HEK293 (cell line): Measurements from ENCODE around the gene SH2B3.

ENCODE experiments used
- CTCF ChIA-PET: fragments of 350-600 bp; formaldehyde crosslinking; extraction: SDS; loops from one replicate; lab custom pipeline; 2021; ENCODE audit warnings: antibody characterized with exemption; lab: Yijun Ruan, JAX
- POLR2A ChIA-PET: fragments of 300-600 bp; formaldehyde crosslinking; extraction: SDS; loops from one replicate; lab custom pipeline; 2020; ENCODE audit warnings: antibody characterized with exemption, inconsistent platforms; lab: Yijun Ruan, JAX
- H3K27ac ChIP-seq: fragments of 200-500 bp; sonication (Bioruptor generic); 2 replicates; pipeline ENCODE4 v1.5.1; 2014; ENCODE audit warnings: low read depth, low read length, control low read depth, inconsistent platforms; ENCODE audit errors: extremely low read depth
- H3K36me3 ChIP-seq, 2 experiments: fragments of 200-500 bp in 1 of 2; sonication (Bioruptor generic) in 1 of 2; 1 replicate in 1 of 2; 2 replicates in 1 of 2; pipeline ENCODE4 v1.5.1; 2014 to 2017; ENCODE audit warnings: inconsistent platforms in 2 of 2, low read length in 2 of 2; ENCODE audit not compliant: control insufficient read depth in 2 of 2, insufficient read depth in 1 of 2
- H3K4me1 ChIP-seq: fragments of 200-500 bp; sonication (Bioruptor generic); 2 replicates; pipeline ENCODE4 v1.5.1; 2014; ENCODE audit warnings: mild to moderate bottlenecking, low read length, inconsistent platforms; ENCODE audit not compliant: control insufficient read depth, insufficient read depth
- H3K4me3 ChIP-seq: 2 replicates; pipeline ENCODE4 v1.5.1; 2011; ENCODE audit warnings: low read depth, mild to moderate bottlenecking, control low read depth, low read length, moderate library complexity
- H3K9me3 ChIP-seq: fragments of 200-500 bp; sonication (Bioruptor generic); 2 replicates; pipeline ENCODE4 v1.5.1; 2014; ENCODE audit warnings: low read depth, low read length, inconsistent platforms; ENCODE audit not compliant: control insufficient read depth, insufficient read depth
- CTCF ChIP-seq: fragments of 450-650 bp; formaldehyde crosslinking; IDR thresholded peaks from 2 replicates; pipeline ENCODE4 v1.5.1; 2016; ENCODE audit warnings: missing biosample characterization, missing genetic modification characterization
- EGR2 ChIP-seq: fragments of 450-650 bp; formaldehyde crosslinking; IDR thresholded peaks from 2 replicates; pipeline ENCODE4 v1.5.1; 2016; ENCODE audit warnings: low read depth, missing biosample characterization, missing genetic modification characterization
- KLF9 ChIP-seq: fragments of 450-650 bp; formaldehyde crosslinking; IDR thresholded peaks from 2 replicates; pipeline ENCODE4 v1.5.1; 2016; ENCODE audit warnings: missing biosample characterization, missing genetic modification characterization, low read depth
- OSR2 ChIP-seq: fragments of 450-650 bp; formaldehyde crosslinking; IDR thresholded peaks from 2 replicates; pipeline ENCODE4 v1.5.1; 2016; ENCODE audit warnings: missing biosample characterization, missing genetic modification characterization
- PRDM1 ChIP-seq: fragments of 450-650 bp; formaldehyde crosslinking; IDR thresholded peaks from 2 replicates; pipeline ENCODE4; 2016; ENCODE audit warnings: missing biosample characterization, missing genetic modification characterization
- ZBTB10 ChIP-seq: fragments of 450-650 bp; formaldehyde crosslinking; IDR thresholded peaks from 2 replicates; pipeline ENCODE4 v1.5.1; 2016; ENCODE audit warnings: missing biosample characterization, missing genetic modification characterization
- ZBTB17 ChIP-seq: fragments of 450-650 bp; formaldehyde crosslinking; IDR thresholded peaks from 2 replicates; pipeline ENCODE4 v1.5.1; 2016; ENCODE audit warnings: missing biosample characterization, missing genetic modification characterization
- ZNF10 ChIP-seq: fragments of 450-650 bp; formaldehyde crosslinking; IDR thresholded peaks from 2 replicates; pipeline ENCODE4 v1.5.1; 2017; ENCODE audit warnings: missing biosample characterization, missing genetic modification characterization
- ZNF16 ChIP-seq: fragments of 450-650 bp; formaldehyde crosslinking; IDR thresholded peaks from 2 replicates; pipeline ENCODE4 v1.5.1; 2016; ENCODE audit warnings: low read depth, missing biosample characterization, missing genetic modification characterization
- ZNF2 ChIP-seq: fragments of 450-650 bp; formaldehyde crosslinking; IDR thresholded peaks from 2 replicates; pipeline ENCODE4 v1.5.1; 2016; ENCODE audit warnings: missing biosample characterization, missing genetic modification characterization
- ZNF266 ChIP-seq: fragments of 450-650 bp; formaldehyde crosslinking; IDR thresholded peaks from 2 replicates; pipeline ENCODE4 v1.5.1; 2016; ENCODE audit warnings: missing biosample characterization, missing genetic modification characterization, low read depth
- ZNF341 ChIP-seq: fragments of 450-650 bp; formaldehyde crosslinking; IDR thresholded peaks from 2 replicates; pipeline ENCODE4; 2016; ENCODE audit warnings: low read depth, missing biosample characterization, missing genetic modification characterization
- ZNF350 ChIP-seq: fragments of 450-650 bp; formaldehyde crosslinking; IDR thresholded peaks from 2 replicates; pipeline ENCODE4 v1.5.0; 2017; ENCODE audit warnings: missing biosample characterization, mild to moderate bottlenecking, missing genetic modification characterization
- ZNF391 ChIP-seq: fragments of 450-650 bp; formaldehyde crosslinking; IDR thresholded peaks from 2 replicates; pipeline ENCODE4 v1.5.1; 2016; ENCODE audit warnings: low read depth, missing biosample characterization, missing genetic modification characterization, borderline replicate concordance
- ZNF548 ChIP-seq: fragments of 450-650 bp; formaldehyde crosslinking; IDR thresholded peaks from 2 replicates; pipeline ENCODE4 v1.5.1; 2016; ENCODE audit warnings: missing biosample characterization, missing genetic modification characterization
- ZNF600 ChIP-seq: fragments of 450-650 bp; formaldehyde crosslinking; IDR thresholded peaks from 2 replicates; pipeline ENCODE4 v1.5.1; 2016; ENCODE audit warnings: missing biosample characterization, missing genetic modification characterization
- ZNF621 ChIP-seq: fragments of 450-650 bp; formaldehyde crosslinking; IDR thresholded peaks from 2 replicates; pipeline ENCODE4 v1.5.1; 2017; ENCODE audit warnings: missing biosample characterization, missing genetic modification characterization
- ZNF623 ChIP-seq: fragments of 450-650 bp; formaldehyde crosslinking; IDR thresholded peaks from 2 replicates; pipeline ENCODE4 v1.5.1; 2016; ENCODE audit warnings: missing biosample characterization, missing genetic modification characterization
- ZNF654 ChIP-seq: fragments of 450-650 bp; formaldehyde crosslinking; IDR thresholded peaks from 2 replicates; pipeline ENCODE4 v1.5.1; 2016; ENCODE audit warnings: low read depth, missing biosample characterization, missing genetic modification characterization
- ZNF660 ChIP-seq: fragments of 450-650 bp; IDR thresholded peaks from 2 replicates; pipeline ENCODE4 v1.5.1; 2018; ENCODE audit warnings: missing biosample characterization, mild to moderate bottlenecking, missing genetic modification characterization
- ZNF777 ChIP-seq: fragments of 450-650 bp; formaldehyde crosslinking; IDR thresholded peaks from 2 replicates; pipeline ENCODE4 v1.5.1; 2017; ENCODE audit warnings: missing biosample characterization, missing genetic modification characterization, borderline replicate concordance
- ZNF837 ChIP-seq: fragments of 450-650 bp; formaldehyde crosslinking; IDR thresholded peaks from 2 replicates; pipeline ENCODE4 v1.5.1; 2016; ENCODE audit warnings: missing biosample characterization, missing genetic modification characterization
- ZSCAN16 ChIP-seq: fragments of 450-650 bp; formaldehyde crosslinking; IDR thresholded peaks from 2 replicates; pipeline ENCODE4 v1.5.1; 2016; ENCODE audit warnings: missing biosample characterization, missing genetic modification characterization

The SH2B3 gene

GRCh38 chr12:111451232-111451631 lies 45.5 kb downstream of the SH2B3 start:
- peaks cover under 1% of the 10 kb centered on the region; the same call in 1 of the 2 replicates for H3K4me1 ChIP-seq
- no peaks in the 10 kb centered on the region for H3K9me3 ChIP-seq
- H3K27ac ChIP-seq: no peak overlapping the region
- H3K36me3 ChIP-seq: peaks cover 22 to 92% of the 10 kb centered on the region in 2 experiments; a peak in 2 of 3 replicates
- no peak overlapping the region for H3K4me3 ChIP-seq
- TF ChIP-seq ZNF623 (tag by site-specific recombination) (no peak), ZBTB10 (no peak), ZBTB17 (no peak), OSR2 (tag by site-specific recombination) (no peak), ZNF837 (tag by site-specific recombination) (no peak), ZNF600 (no peak)
- POLR2A ChIA-PET: interaction anchor here (1.3 kb wide), 2 partner anchors 13 to 55 kb away, joined by 4 to 6 read pairs; no protein-coding TSS in a partner anchor
- CTCF ChIA-PET: interaction anchor here (0.6 to 10.1 kb wide), 28 partner anchors 8 to 362 kb away, joined by 3 to 217 read pairs (median 5); no protein-coding TSS in a partner anchor

GRCh38 chr12:111451649-111452129 lies 46.0 kb downstream of the SH2B3 start:
- TF ChIP-seq CTCF (tag by site-specific recombination) (peak; percentile 50; the same call in 1 of the 2 replicates), ZNF266 (tag by site-specific recombination) (no peak), ZNF16 (tag by site-specific recombination) (no peak), ZNF621 (tag by site-specific recombination) (no peak), KLF9 (tag by site-specific recombination) (no peak), ZNF350 (tag by site-specific recombination) (no peak), ZNF341 (tag by site-specific recombination) (no peak), PRDM1 (tag by site-specific recombination) (no peak), ZSCAN16 (tag by site-specific recombination) (no peak), EGR2 (tag by site-specific recombination) (no peak), ZBTB17 (no peak), ZNF10 (tag by site-specific recombination) (no peak), ZNF654 (tag by site-specific recombination) (peak; percentile 87), ZNF391 (no peak), ZNF660 (tag by site-specific recombination) (peak; percentile 50; the same call in 1 of the 2 replicates), ZNF777 (tag by site-specific recombination) (no peak), ZNF548 (tag by site-specific recombination) (no peak), ZNF2 (peak; percentile 65; the same call in 1 of the 2 replicates)

More at GRCh38 chr12:111451649-111452129, 46.0 kb downstream of the SH2B3 start:
- Histone ChIP-seq H3K27ac (no peak overlapping the region), H3K36me3 (peaks cover 23 to 89% of the 10 kb centered on the region in 2 experiments; a peak in 2 of 3 replicates), H3K9me3 (no peaks in the 10 kb centered on the region), H3K4me1 (no peaks in the 10 kb centered on the region), H3K4me3 (no peak overlapping the region)
- POLR2A ChIA-PET: interaction anchor here (0.6 to 1.3 kb wide), 3 partner anchors 14 to 189 kb away, joined by 4 to 6 read pairs (median 5); no protein-coding TSS in a partner anchor
- CTCF ChIA-PET: interaction anchor here (0.6 to 10.1 kb wide), 47 partner anchors 8 to 556 kb away, joined by 3 to 217 read pairs (median 4); no protein-coding TSS in a partner anchor
